ENCODE measurements around the gene CDKL5. TPM values are rescaled to one million over a fixed set of nuclear protein-coding genes. Genes with fewer than 3 reads are reported as not detected.

The CDKL5 gene
- total RNA-seq, 5 donors from 2014 or later (not counting 1 experiment from before 2014, with no cell fraction given), result 3.3 to 5.2 (median 4.1) TPM

GRCh38 chrX:18465051-18465450, 39.6 kb downstream of the CDKL5 start:
- Mint-ChIP-seq H3K9me3 (no peaks in the 10 kb centered on the region), H3K27me3 (peaks cover 0 to 3% of the 10 kb centered on the region in 2 donors), H3K4me1 (peaks cover 0 to 3% (median 0%) of the 10 kb centered on the region in 3 donors), H3K36me3 (no peaks in the 10 kb centered on the region), H3K4me3 (no peak overlapping the region), H3K27ac (no peak overlapping the region)
- H3K27ac ChIP-seq (ENCODE audit: low read length), result no peak overlapping the region
- H3K36me3 ChIP-seq (ENCODE audit: control insufficient read depth in 2 of 2, extremely low read depth in 1 of 2, insufficient read depth in 1 of 2, low read length in 1 of 2), result no peaks in the 10 kb centered on the region
- POLR2A ChIA-PET, result no interaction called here
- H3K4me1 ChIP-seq (ENCODE audit: control insufficient read depth in 1 of 2, extremely low read depth in 1 of 2, insufficient read depth in 2 of 2, low read length in 2 of 2), result no peaks in the 10 kb centered on the region
- H3K9me3 ChIP-seq, result no peaks in the 10 kb centered on the region
- no peak overlapping the region for H3K4me3 ChIP-seq (ENCODE audit: control insufficient read depth in 1 of 2, extremely low read depth in 1 of 2, low read length in 1 of 2)
- H3K27me3 ChIP-seq (replicated peaks in 1 of 2; ENCODE audit: control insufficient read depth in 2 of 2, extremely low read depth in 1 of 2, insufficient read depth in 2 of 2, low read length in 1 of 2), result no peaks in the 10 kb centered on the region
- ATAC-seq (replicated peaks in 1 of 4), result no peak
- DNase-seq, result no peak
- CTCF ChIA-PET, result no interaction called here
- WGBS (ENCODE audit: insufficient coverage), result 90% methylated on average over 2 of the region's 4 CpGs

GRCh38 chrX:18468599-18468998, 43.2 kb downstream of the CDKL5 start:
- Mint-ChIP-seq H3K4me1 (no peaks in the 10 kb centered on the region), H3K4me3 (no peak overlapping the region), H3K9me3 (no peaks in the 10 kb centered on the region), H3K27me3 (no peaks in the 10 kb centered on the region), H3K27ac (no peak overlapping the region), H3K36me3 (peaks cover 2% of the 10 kb centered on the region)
- POLR2A ChIA-PET, result no interaction called here
- Histone ChIP-seq H3K4me1 (ENCODE audit: control insufficient read depth in 1 of 2, extremely low read depth in 1 of 2, insufficient read depth in 2 of 2, low read length in 2 of 2) (no peaks in the 10 kb centered on the region), H3K36me3 (ENCODE audit: control insufficient read depth in 2 of 2, extremely low read depth in 1 of 2, insufficient read depth in 1 of 2, low read length in 1 of 2) (no peaks in the 10 kb centered on the region), H3K4me3 (ENCODE audit: control insufficient read depth in 1 of 2, extremely low read depth in 1 of 2, low read length in 1 of 2) (no peak overlapping the region), H3K9me3 (no peaks in the 10 kb centered on the region), H3K27ac (ENCODE audit: low read length) (no peak overlapping the region), H3K27me3 (replicated peaks in 1 of 2; ENCODE audit: control insufficient read depth in 2 of 2, extremely low read depth in 1 of 2, insufficient read depth in 2 of 2, low read length in 1 of 2) (no peaks in the 10 kb centered on the region)
- DNase-seq (no peak), ATAC-seq (replicated peaks in 1 of 4) (no peak)
- CTCF ChIA-PET, result no interaction called here
- no CpG with 5 or more reads among the region's 4 CpGs for WGBS (ENCODE audit: insufficient coverage)

GRCh38 chrX:18471296-18471695, 45.9 kb downstream of the CDKL5 start:
- DNase-seq (no peak), ATAC-seq (replicated peaks in 1 of 4) (no peak)
- no peaks in the 10 kb centered on the region for H3K4me1 Mint-ChIP-seq
- H3K4me3 ChIP-seq (ENCODE audit: control insufficient read depth in 1 of 2, extremely low read depth in 1 of 2, low read length in 1 of 2), result no peak overlapping the region
- no peaks in the 10 kb centered on the region for H3K9me3 Mint-ChIP-seq
- WGBS (ENCODE audit: insufficient coverage), result no CpG with 5 or more reads among the region's 2 CpGs
- no peaks in the 10 kb centered on the region for H3K36me3 ChIP-seq (ENCODE audit: control insufficient read depth in 2 of 2, extremely low read depth in 1 of 2, insufficient read depth in 1 of 2, low read length in 1 of 2)
- POLR2A ChIA-PET, result no interaction called here
- no peaks in the 10 kb centered on the region for H3K27me3 Mint-ChIP-seq
- H3K4me3 Mint-ChIP-seq, result no peak overlapping the region
- CTCF ChIA-PET, result no interaction called here
- no peaks in the 10 kb centered on the region for H3K27me3 ChIP-seq (replicated peaks in 1 of 2; ENCODE audit: control insufficient read depth in 2 of 2, extremely low read depth in 1 of 2, insufficient read depth in 2 of 2, low read length in 1 of 2)
- H3K4me1 ChIP-seq (ENCODE audit: control insufficient read depth in 1 of 2, extremely low read depth in 1 of 2, insufficient read depth in 2 of 2, low read length in 2 of 2), result no peaks in the 10 kb centered on the region
- H3K27ac Mint-ChIP-seq, result no peak overlapping the region
- no peaks in the 10 kb centered on the region for H3K9me3 ChIP-seq
- H3K27ac ChIP-seq (ENCODE audit: low read length), result no peak overlapping the region
- peaks cover 2% of the 10 kb centered on the region for H3K36me3 Mint-ChIP-seq

- no peaks in the 10 kb centered on the region for H3K27me3 Mint-ChIP-seq
- no peaks in the 10 kb centered on the region for H3K9me3 Mint-ChIP-seq
- no peak for DNase-seq
- no peak overlapping the region for H3K27ac Mint-ChIP-seq
- Histone ChIP-seq H3K27ac (ENCODE audit: low read length) (no peak overlapping the region), H3K27me3 (replicated peaks in 1 of 2; ENCODE audit: control insufficient read depth in 2 of 2, extremely low read depth in 1 of 2, insufficient read depth in 2 of 2, low read length in 1 of 2) (no peaks in the 10 kb centered on the region), H3K4me1 (ENCODE audit: control insufficient read depth in 1 of 2, extremely low read depth in 1 of 2, insufficient read depth in 2 of 2, low read length in 2 of 2) (no peaks in the 10 kb centered on the region), H3K36me3 (ENCODE audit: control insufficient read depth in 2 of 2, extremely low read depth in 1 of 2, insufficient read depth in 1 of 2, low read length in 1 of 2) (no peaks in the 10 kb centered on the region), H3K9me3 (no peaks in the 10 kb centered on the region), H3K4me3 (ENCODE audit: control insufficient read depth in 1 of 2, extremely low read depth in 1 of 2, low read length in 1 of 2) (no peak overlapping the region)
- WGBS (ENCODE audit: insufficient coverage), result 100% methylated on average over 1 of the region's 5 CpGs
- CTCF ChIA-PET, result no interaction called here
- H3K4me1 Mint-ChIP-seq, result no peaks in the 10 kb centered on the region
- H3K36me3 Mint-ChIP-seq, result peaks cover 3% of the 10 kb centered on the region
- ATAC-seq (replicated peaks in 1 of 4), result no peak
- no peak overlapping the region for H3K4me3 Mint-ChIP-seq
- POLR2A ChIA-PET, result no interaction called here
Observed at GRCh38 chrX:18490806-18491555, 65.6 kb downstream of the CDKL5 start.

- Mint-ChIP-seq H3K27ac (no peak overlapping the region), H3K9me3 (no peaks in the 10 kb centered on the region), H3K36me3 (peaks cover 3% of the 10 kb centered on the region), H3K4me1 (no peaks in the 10 kb centered on the region), H3K27me3 (no peaks in the 10 kb centered on the region), H3K4me3 (no peak overlapping the region)
- H3K27ac ChIP-seq (ENCODE audit: low read length), result no peak overlapping the region
- DNase-seq (no peak), ATAC-seq (replicated peaks in 1 of 4) (no peak)
- ChIA-PET CTCF (no interaction called here), POLR2A (no interaction called here)
- H3K4me3 ChIP-seq (ENCODE audit: control insufficient read depth in 1 of 2, extremely low read depth in 1 of 2, low read length in 1 of 2), result no peak overlapping the region
- no peaks in the 10 kb centered on the region for H3K4me1 ChIP-seq (ENCODE audit: control insufficient read depth in 1 of 2, extremely low read depth in 1 of 2, insufficient read depth in 2 of 2, low read length in 2 of 2)
- H3K27me3 ChIP-seq (replicated peaks in 1 of 2; ENCODE audit: control insufficient read depth in 2 of 2, extremely low read depth in 1 of 2, insufficient read depth in 2 of 2, low read length in 1 of 2), result no peaks in the 10 kb centered on the region
- no CpG with 5 or more reads among the region's 4 CpGs for WGBS (ENCODE audit: insufficient coverage)
- H3K9me3 ChIP-seq, result no peaks in the 10 kb centered on the region
- H3K36me3 ChIP-seq (ENCODE audit: control insufficient read depth in 2 of 2, extremely low read depth in 1 of 2, insufficient read depth in 1 of 2, low read length in 1 of 2), result no peaks in the 10 kb centered on the region
Observed at GRCh38 chrX:18491587-18492340, 66.4 kb downstream of the CDKL5 start.

- H3K27ac Mint-ChIP-seq, result no peak overlapping the region
- no peaks in the 10 kb centered on the region for H3K9me3 Mint-ChIP-seq
- ChIA-PET POLR2A (no interaction called here), CTCF (no interaction called here)
- no peaks in the 10 kb centered on the region for H3K36me3 ChIP-seq (ENCODE audit: control insufficient read depth in 2 of 2, extremely low read depth in 1 of 2, insufficient read depth in 1 of 2, low read length in 1 of 2)
- H3K4me1 Mint-ChIP-seq, result peaks cover 9 to 15% (median 13%) of the 10 kb centered on the region in 3 donors
- H3K27me3 ChIP-seq (replicated peaks in 1 of 2; ENCODE audit: control insufficient read depth in 2 of 2, extremely low read depth in 1 of 2, insufficient read depth in 2 of 2, low read length in 1 of 2), result no peaks in the 10 kb centered on the region
- no peak overlapping the region for H3K4me3 ChIP-seq (ENCODE audit: control insufficient read depth in 1 of 2, extremely low read depth in 1 of 2, low read length in 1 of 2)
- no peaks in the 10 kb centered on the region for H3K4me1 ChIP-seq (ENCODE audit: control insufficient read depth in 1 of 2, extremely low read depth in 1 of 2, insufficient read depth in 2 of 2, low read length in 2 of 2)
- no peak for ATAC-seq (replicated peaks in 1 of 4)
- no peak for DNase-seq
- no peaks in the 10 kb centered on the region for H3K9me3 ChIP-seq
- WGBS (ENCODE audit: insufficient coverage), result no CpG with 5 or more reads among the region's 2 CpGs
- H3K27me3 Mint-ChIP-seq, result no peaks in the 10 kb centered on the region
- peaks cover 5% of the 10 kb centered on the region for H3K36me3 Mint-ChIP-seq
- H3K4me3 Mint-ChIP-seq, result no peak overlapping the region
- no peak overlapping the region for H3K27ac ChIP-seq (ENCODE audit: low read length)
Observed at GRCh38 chrX:18534949-18535348, 109.5 kb downstream of the CDKL5 start.

All from T-cell (primary cell).